SK-N-SH (cell line): ENCODE results near the gene WNT9B. TPM values are rescaled to one million over a fixed set of nuclear protein-coding genes. Genes with fewer than 3 reads are reported as not detected.

Experiments used
- CTCF ChIA-PET: fragments of 300-600, 350-600 bp; formaldehyde crosslinking; extraction: SDS; loops from one replicate; lab custom pipeline; 2021; lab: Yijun Ruan, JAX
- POLR2A ChIA-PET: fragments of 350-600 bp; sonication (Branson Sonifier 250); formaldehyde crosslinking; extraction: SDS; loops from one replicate; lab custom pipeline; 2020; ENCODE audit warnings: antibody characterized with exemption, inconsistent platforms; lab: Yijun Ruan, JAX
- DNase-seq: peaks from one replicate; pipeline ENCODE4 v3.0.0; 2012
- H2AFZ ChIP-seq: fragments of 200-600 bp; sonication (generic); 2 replicates; pipeline ENCODE4 v1.8.1; 2016; ENCODE audit warnings: antibody characterized with exemption, mild to moderate bottlenecking, low read depth
- H3F3A ChIP-seq: fragments of 200-600 bp; sonication (generic); replicated peaks from 2 replicates; pipeline ENCODE3; 2016; ENCODE audit warnings: antibody characterized with exemption, mild to moderate bottlenecking; ENCODE audit not compliant: insufficient read depth
- H3K27ac ChIP-seq, 2 experiments: fragments of 200-500 bp in 1 of 2; fragments of 200-600 bp in 1 of 2; sonication (Bioruptor generic) in 1 of 2; sonication (generic), shearing (Covaris generic) in 1 of 2; 2 replicates each; pipeline versions ENCODE4 v1.5.1 to v1.6.1; 2014 to 2016; ENCODE audit warnings: low read depth in 2 of 2, inconsistent platforms in 1 of 2, low read length in 1 of 2, mild to moderate bottlenecking in 1 of 2, mixed read lengths in 1 of 2
- H3K27me3 ChIP-seq: fragments of 200-600 bp; sonication (generic), shearing (Covaris generic); 2 replicates; pipeline ENCODE4 v1.6.1; 2016; ENCODE audit warnings: mixed run types; ENCODE audit not compliant: insufficient read depth
- H3K36me3 ChIP-seq, 2 experiments: fragments of 200-500 bp in 1 of 2; fragments of 200-600 bp in 1 of 2; sonication (Bioruptor generic) in 1 of 2; sonication (generic) in 1 of 2; replicated peaks in 1 of 2; 2 replicates each; pipeline versions ENCODE3 to v1.5.1; 2014 to 2016; ENCODE audit warnings: low read length in 1 of 2, mild to moderate bottlenecking in 1 of 2; ENCODE audit not compliant: insufficient read depth in 2 of 2, control insufficient read depth in 1 of 2
- H3K4me1 ChIP-seq, 2 experiments: fragments of 200-500 bp in 1 of 2; fragments of 200-600 bp in 1 of 2; sonication (Bioruptor generic) in 1 of 2; sonication (generic), shearing (Covaris generic) in 1 of 2; 2 replicates each; pipeline versions ENCODE4 v1.5.1 to v1.6.1; 2014 to 2016; ENCODE audit warnings: low read depth in 1 of 2, low read length in 1 of 2, mixed run types in 1 of 2; ENCODE audit not compliant: insufficient read depth in 2 of 2, control insufficient read depth in 1 of 2
- H3K4me2 ChIP-seq: fragments of 200-600 bp; sonication (generic), shearing (Covaris generic); 2 replicates; pipeline ENCODE4 v1.6.1; 2017; ENCODE audit warnings: mixed run types
- H3K4me3 ChIP-seq, 2 experiments: fragments of 200-500 bp in 1 of 2; fragments of 200-600 bp in 1 of 2; sonication (Bioruptor generic) in 1 of 2; sonication (generic), shearing (Covaris generic) in 1 of 2; 2 replicates each; pipeline versions ENCODE4 v1.5.1 to v1.8.1; 2014 to 2016; ENCODE audit warnings: low read depth in 2 of 2, inconsistent platforms in 1 of 2, low read length in 1 of 2, mild to moderate bottlenecking in 1 of 2, mixed read lengths in 1 of 2, moderate library complexity in 1 of 2
- H3K79me2 ChIP-seq: fragments of 200-600 bp; sonication (generic); 2 replicates; pipeline ENCODE4 v1.8.1; 2017; ENCODE audit warnings: mild to moderate bottlenecking; ENCODE audit not compliant: insufficient read depth
- H3K9ac ChIP-seq: fragments of 200-600 bp; sonication (generic); 2 replicates; pipeline ENCODE4 v1.6.1; 2017; ENCODE audit warnings: mixed run types
- H3K9me2 ChIP-seq: fragments of 200-600 bp; sonication (generic); 2 replicates; pipeline ENCODE4 v1.6.1; 2017; ENCODE audit warnings: mixed run types
- H3K9me3 ChIP-seq: fragments of 200-600 bp; sonication (generic); 2 replicates; pipeline ENCODE4 v1.6.1; 2017; ENCODE audit warnings: mixed run types, mild to moderate bottlenecking, moderate library complexity
- H4K20me1 ChIP-seq: fragments of 200-600 bp; sonication (generic); 2 replicates; pipeline ENCODE4 v1.6.1; 2017; ENCODE audit warnings: mild to moderate bottlenecking, mixed run types; ENCODE audit not compliant: insufficient read depth
- CHD2 ChIP-seq: fragments of 150-350 bp; IDR thresholded peaks from 2 replicates; pipeline ENCODE4 v1.6.1; 2018; ENCODE audit warnings: low read length; ENCODE audit not compliant: partially characterized antibody
- ELF1 ChIP-seq: IDR thresholded peaks from 2 replicates; pipeline ENCODE4 v1.4.0; 2012
- EP300 ChIP-seq, 2 experiments: IDR thresholded peaks; 2 replicates each; pipeline versions ENCODE4 v1.4.0 to v1.6.1; 2012; ENCODE audit warnings: borderline replicate concordance in 1 of 2, low read depth in 1 of 2, low read length in 1 of 2
- FOSL2 ChIP-seq: IDR thresholded peaks from 2 replicates; pipeline ENCODE4 v1.4.0; 2012; ENCODE audit warnings: low read depth, mild to moderate bottlenecking, moderate library complexity, borderline replicate concordance
- FOXM1 ChIP-seq: IDR thresholded peaks from 2 replicates; pipeline ENCODE4 v1.4.0; 2012; ENCODE audit warnings: low read depth, mild to moderate bottlenecking
- GATA2 ChIP-seq: sonication (generic); formaldehyde crosslinking; IDR thresholded peaks from 2 replicates; pipeline ENCODE4 v1.5.0; 2020; ENCODE audit warnings: mild to moderate bottlenecking, missing genetic modification reagents
- IRF3 ChIP-seq: fragments of 150-350 bp; IDR thresholded peaks from 2 replicates; pipeline ENCODE4 v1.6.1; 2016; ENCODE audit warnings: mild to moderate bottlenecking, low read depth, low read length
- MEF2A ChIP-seq: IDR thresholded peaks from 2 replicates; pipeline ENCODE4 v1.4.0; 2012; ENCODE audit warnings: low read depth, borderline replicate concordance
- MXI1 ChIP-seq: IDR thresholded peaks from 2 replicates; pipeline ENCODE4 v1.6.1; 2012; ENCODE audit warnings: mild to moderate bottlenecking, low read depth, low read length, improper control_type of control experiment
- NFIC ChIP-seq: IDR thresholded peaks from 2 replicates; pipeline ENCODE4 v1.4.0; 2012; ENCODE audit warnings: borderline replicate concordance
- RFX5 ChIP-seq: IDR thresholded peaks from 2 replicates; pipeline ENCODE4 v1.6.1; 2012; ENCODE audit warnings: mild to moderate bottlenecking, improper control_type of control experiment, low read length
- RXRA ChIP-seq: IDR thresholded peaks from 2 replicates; pipeline ENCODE4 v1.4.0; 2012; ENCODE audit warnings: low read depth, mild to moderate bottlenecking, borderline replicate concordance
- SIN3A ChIP-seq: IDR thresholded peaks from 2 replicates; pipeline ENCODE4 v1.6.1; 2012; ENCODE audit warnings: low read depth, mild to moderate bottlenecking, low read length, moderate library complexity, borderline replicate concordance
- SMC3 ChIP-seq: IDR thresholded peaks from 2 replicates; pipeline ENCODE4 v1.6.1; 2012; ENCODE audit warnings: low read depth, low read length, improper control_type of control experiment
- TEAD4 ChIP-seq: IDR thresholded peaks from 2 replicates; pipeline ENCODE4 v1.4.0; 2012; ENCODE audit warnings: mild to moderate bottlenecking, borderline replicate concordance; ENCODE audit not compliant: insufficient read depth
- USF1 ChIP-seq: IDR thresholded peaks from 2 replicates; pipeline ENCODE4 v1.4.0; 2012; ENCODE audit warnings: low read depth, borderline replicate concordance
- ZBTB33 ChIP-seq: IDR thresholded peaks from 2 replicates; pipeline ENCODE4 v1.4.0; 2012; ENCODE audit warnings: low read depth, borderline replicate concordance
- WGBS: methylation state at CpG from one replicate; pipeline ENCODE4 v1.1.6; 2017; ENCODE audit warnings: low lambda C conversion rate; 5-methylcytosine and 5-hydroxymethylcytosine counted together
- polyA plus RNA-seq, 3 experiments: library from polyadenylated mRNA; depleted of rRNA; stranded (reverse); fragments of >200 nt; gene quantifications; 2 replicates each; pipeline ENCODE4 v1.2.3, GENCODE V29; 2012
- TF ChIP-seq, protein P1 (sequence below): fragments of 200-600 bp; sonication (generic); IDR thresholded peaks from 2 replicates; pipeline ENCODE4 v1.6.1; 2017; ENCODE audit warnings: antibody characterized with exemption, mild to moderate bottlenecking, moderate library complexity

Gene WNT9B
- polyA plus RNA-seq, 1 of the 3 experiments (the other 2 are of a cell fraction): not detected

- no peak for DNase-seq
- no peaks in the 10 kb centered on the region for H3F3A ChIP-seq
- no peaks in the 10 kb centered on the region for H3K36me3 ChIP-seq
- no peak overlapping the region for H3K27ac ChIP-seq
- H3K79me2 ChIP-seq: no peaks in the 10 kb centered on the region
- H3K27me3 ChIP-seq: peaks cover 58% of the 10 kb centered on the region
- H3K4me1 ChIP-seq: no peaks in the 10 kb centered on the region; a peak in 1 of 4 replicates
- no peak overlapping the region for H3K4me2 ChIP-seq
- no peaks in the 10 kb centered on the region for H4K20me1 ChIP-seq
- WGBS: 62% methylated on average over 6 of the region's 6 CpGs
- CTCF ChIA-PET: interaction anchor here (1.4 to 7.1 kb wide), 3 partner anchors 14 to 50 kb away, joined by 5 to 34 read pairs (median 6); no protein-coding TSS in a partner anchor
- H3K9me3 ChIP-seq: no peaks in the 10 kb centered on the region
- H2AFZ ChIP-seq: no peak overlapping the region
- H3K4me3 ChIP-seq: no peak overlapping the region
- no peaks in the 10 kb centered on the region for H3K9me2 ChIP-seq
- TF ChIP-seq, protein P1, sequence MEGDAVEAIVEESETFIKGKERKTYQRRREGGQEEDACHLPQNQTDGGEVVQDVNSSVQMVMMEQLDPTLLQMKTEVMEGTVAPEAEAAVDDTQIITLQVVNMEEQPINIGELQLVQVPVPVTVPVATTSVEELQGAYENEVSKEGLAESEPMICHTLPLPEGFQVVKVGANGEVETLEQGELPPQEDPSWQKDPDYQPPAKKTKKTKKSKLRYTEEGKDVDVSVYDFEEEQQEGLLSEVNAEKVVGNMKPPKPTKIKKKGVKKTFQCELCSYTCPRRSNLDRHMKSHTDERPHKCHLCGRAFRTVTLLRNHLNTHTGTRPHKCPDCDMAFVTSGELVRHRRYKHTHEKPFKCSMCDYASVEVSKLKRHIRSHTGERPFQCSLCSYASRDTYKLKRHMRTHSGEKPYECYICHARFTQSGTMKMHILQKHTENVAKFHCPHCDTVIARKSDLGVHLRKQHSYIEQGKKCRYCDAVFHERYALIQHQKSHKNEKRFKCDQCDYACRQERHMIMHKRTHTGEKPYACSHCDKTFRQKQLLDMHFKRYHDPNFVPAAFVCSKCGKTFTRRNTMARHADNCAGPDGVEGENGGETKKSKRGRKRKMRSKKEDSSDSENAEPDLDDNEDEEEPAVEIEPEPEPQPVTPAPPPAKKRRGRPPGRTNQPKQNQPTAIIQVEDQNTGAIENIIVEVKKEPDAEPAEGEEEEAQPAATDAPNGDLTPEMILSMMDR: no peak
- TF ChIP-seq GATA2 (no peak), FOXM1 (no peak), CHD2 (no peak), SMC3 (no peak), ELF1 (no peak), MXI1 (no peak), IRF3 (no peak), RXRA (no peak), FOSL2 (no peak), TEAD4 (no peak), NFIC (no peak), EP300 (IDR thresholded peaks at IDR 0.05; ENCODE audit: borderline replicate concordance in 1 of 2, low read depth in 1 of 2, low read length in 1 of 2) (no peak), MEF2A (no peak), SIN3A (no peak), ZBTB33 (no peak), USF1 (no peak), RFX5 (no peak)
- POLR2A ChIA-PET: no interaction called here
- H3K9ac ChIP-seq: no peak overlapping the region
Measured at GRCh38 chr17:46890638-46891037, 39.3 kb downstream of the WNT9B start.
